ENCODE measurements around the gene VPS37D. TPM values are rescaled to one million over a fixed set of nuclear protein-coding genes. Genes with fewer than 3 reads are reported as not detected.

The VPS37D gene, protein sequence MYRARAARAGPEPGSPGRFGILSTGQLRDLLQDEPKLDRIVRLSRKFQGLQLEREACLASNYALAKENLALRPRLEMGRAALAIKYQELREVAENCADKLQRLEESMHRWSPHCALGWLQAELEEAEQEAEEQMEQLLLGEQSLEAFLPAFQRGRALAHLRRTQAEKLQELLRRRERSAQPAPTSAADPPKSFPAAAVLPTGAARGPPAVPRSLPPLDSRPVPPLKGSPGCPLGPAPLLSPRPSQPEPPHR
- total RNA-seq = 4.1 and 5.7 TPM in 2 replicates

DNA sequence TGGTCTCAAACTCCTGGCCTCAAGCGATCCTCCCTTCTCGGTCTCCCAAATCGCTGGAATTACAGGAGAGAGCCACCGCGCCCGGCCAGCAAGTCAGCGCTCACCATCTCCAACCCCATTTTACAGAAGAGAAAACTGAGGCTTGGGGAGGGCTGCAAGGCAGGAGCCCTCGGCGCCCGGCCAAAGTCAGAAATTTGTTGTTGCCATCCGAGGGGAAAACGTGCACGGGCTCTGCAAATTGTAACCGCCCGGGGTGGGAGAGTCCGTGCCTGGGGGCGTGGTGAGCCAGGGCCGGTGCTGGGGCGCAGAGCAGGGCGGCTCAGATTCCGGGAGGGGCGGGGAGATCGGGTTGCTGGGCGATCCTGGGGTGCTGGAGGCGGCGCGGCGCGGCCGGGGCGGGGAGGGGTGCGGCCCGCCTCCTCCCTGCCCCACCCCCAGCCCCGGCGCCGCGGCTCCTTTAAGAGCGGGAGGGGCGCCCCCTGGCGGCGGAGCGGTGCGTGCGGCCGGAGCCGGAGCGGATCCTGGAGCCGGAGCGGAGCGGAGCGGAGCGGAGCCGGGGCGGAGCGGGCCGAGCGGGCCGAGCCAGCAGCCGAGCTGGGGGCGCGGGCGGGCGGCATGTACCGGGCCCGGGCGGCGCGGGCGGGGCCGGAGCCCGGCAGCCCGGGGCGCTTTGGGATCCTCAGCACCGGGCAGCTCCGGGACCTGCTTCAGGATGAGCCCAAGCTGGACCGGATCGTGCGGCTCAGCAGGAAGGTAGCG is at the start of gene VPS37D:
VPS37D (plus strand) TSS at position 488 of the 759 bp plus-strand sequence; CDS start at position 616, 128 bp downstream.

GRCh38 chr7:73623798-73624668 is 43.6 kb upstream of the VPS37D start, which contains the start of gene MLXIPL:
TSS of gene MLXIPL (minus strand) at chr7:73624522. CDS start at chr7:73624492, 30 bp downstream.

DNA sequence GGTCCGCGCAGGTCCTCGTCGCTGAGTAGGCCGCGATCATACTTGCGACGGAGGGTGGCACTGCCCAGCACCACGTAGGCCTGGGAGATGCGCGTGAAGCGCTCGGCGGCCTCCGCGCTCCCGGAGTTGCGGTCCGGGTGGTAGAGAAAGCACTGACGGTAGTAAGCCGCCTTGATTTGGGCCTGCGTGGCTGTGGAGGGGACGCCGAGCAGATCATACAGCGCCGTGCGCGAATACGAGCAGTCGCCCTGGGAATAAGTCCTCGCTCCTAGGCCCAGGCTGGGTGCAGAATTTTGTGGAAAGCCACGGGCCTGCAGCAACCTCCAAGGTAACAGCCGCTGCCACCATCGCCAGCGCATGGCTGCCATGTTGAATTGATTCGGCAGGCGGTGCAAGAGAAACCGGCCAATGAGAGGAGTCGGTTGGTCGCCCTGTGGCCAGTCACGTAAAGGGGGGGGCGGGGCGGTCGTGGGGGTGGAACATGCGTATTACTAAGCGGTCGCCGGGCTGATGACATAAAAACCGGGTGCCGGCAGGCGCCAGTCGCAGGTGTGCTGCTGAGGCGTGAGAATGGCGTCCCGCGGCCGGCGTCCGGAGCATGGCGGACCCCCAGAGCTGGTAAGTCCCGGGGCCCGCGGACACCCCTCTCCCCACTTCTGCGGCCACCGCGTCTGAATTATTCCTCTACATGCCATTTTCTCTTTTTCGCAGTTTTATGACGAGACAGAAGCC is 15.6 kb downstream of the VPS37D start, which contains the start of the genes BUD23 and DNAJC30:
BUD23 (plus strand) TSS at position 542 of the 732 bp plus-strand sequence; CDS start at position 571, 29 bp downstream.
DNAJC30 (minus strand) TSS at position 398 of the 732 bp plus-strand sequence; CDS start at position 368, 30 bp downstream.

GRCh38 chr7:73718905-73719805 is 51.5 kb downstream of the VPS37D start, which contains the start of gene STX1A:
TSS of gene STX1A (minus strand) at chr7:73719669. CDS start at chr7:73719631, 38 bp downstream.

Other genes starting within 250 kb of the VPS37D start
- gene FZD9, start 234.1 kb upstream of the VPS37D start, total RNA-seq = 0.65 and 1.6 TPM in 2 replicates
- 47.4 and 52.7 TPM in 2 replicates for gene BAZ1B, start 145.5 kb upstream of the VPS37D start, total RNA-seq
- gene BCL7B, start 110.1 kb upstream of the VPS37D start, total RNA-seq = 24.0 and 24.9 TPM in 2 replicates
- 102 and 150 TPM in 2 replicates for gene TBL2, start 89.3 kb upstream of the VPS37D start, total RNA-seq
- gene MLXIPL, start 43.3 kb upstream of the VPS37D start, total RNA-seq = 0.03 and 0.39 TPM in 2 replicates
- 3.0 and 3.5 TPM in 2 replicates for gene DNAJC30, start 15.6 kb downstream of the VPS37D start, total RNA-seq
- gene BUD23, start 15.8 kb downstream of the VPS37D start, total RNA-seq = 37.6 and 43.0 TPM in 2 replicates
- gene STX1A, start 51.8 kb downstream of the VPS37D start, total RNA-seq = 23.0 and 40.8 TPM in 2 replicates
- gene ABHD11, start 71.0 kb downstream of the VPS37D start, total RNA-seq = 6.5 and 7.5 TPM in 2 replicates
- gene CLDN3, start 102.4 kb downstream of the VPS37D start, total RNA-seq = not detected in 2 replicates
- 0.26 TPM in 2 replicates for gene CLDN4, start 163.2 kb downstream of the VPS37D start, total RNA-seq
- 1.9 and 2.9 TPM in 2 replicates for gene METTL27, start 174.7 kb downstream of the VPS37D start, total RNA-seq
- not detected in 2 replicates for gene TMEM270, start 193.3 kb downstream of the VPS37D start, total RNA-seq